Measurements from ENCODE around the gene CYP1A1.
A peak's percentile ranks its signal among the peaks of the same experiment; 100 is the strongest.

CYP1A1 gene, protein sequence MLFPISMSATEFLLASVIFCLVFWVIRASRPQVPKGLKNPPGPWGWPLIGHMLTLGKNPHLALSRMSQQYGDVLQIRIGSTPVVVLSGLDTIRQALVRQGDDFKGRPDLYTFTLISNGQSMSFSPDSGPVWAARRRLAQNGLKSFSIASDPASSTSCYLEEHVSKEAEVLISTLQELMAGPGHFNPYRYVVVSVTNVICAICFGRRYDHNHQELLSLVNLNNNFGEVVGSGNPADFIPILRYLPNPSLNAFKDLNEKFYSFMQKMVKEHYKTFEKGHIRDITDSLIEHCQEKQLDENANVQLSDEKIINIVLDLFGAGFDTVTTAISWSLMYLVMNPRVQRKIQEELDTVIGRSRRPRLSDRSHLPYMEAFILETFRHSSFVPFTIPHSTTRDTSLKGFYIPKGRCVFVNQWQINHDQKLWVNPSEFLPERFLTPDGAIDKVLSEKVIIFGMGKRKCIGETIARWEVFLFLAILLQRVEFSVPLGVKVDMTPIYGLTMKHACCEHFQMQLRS

DNA sequence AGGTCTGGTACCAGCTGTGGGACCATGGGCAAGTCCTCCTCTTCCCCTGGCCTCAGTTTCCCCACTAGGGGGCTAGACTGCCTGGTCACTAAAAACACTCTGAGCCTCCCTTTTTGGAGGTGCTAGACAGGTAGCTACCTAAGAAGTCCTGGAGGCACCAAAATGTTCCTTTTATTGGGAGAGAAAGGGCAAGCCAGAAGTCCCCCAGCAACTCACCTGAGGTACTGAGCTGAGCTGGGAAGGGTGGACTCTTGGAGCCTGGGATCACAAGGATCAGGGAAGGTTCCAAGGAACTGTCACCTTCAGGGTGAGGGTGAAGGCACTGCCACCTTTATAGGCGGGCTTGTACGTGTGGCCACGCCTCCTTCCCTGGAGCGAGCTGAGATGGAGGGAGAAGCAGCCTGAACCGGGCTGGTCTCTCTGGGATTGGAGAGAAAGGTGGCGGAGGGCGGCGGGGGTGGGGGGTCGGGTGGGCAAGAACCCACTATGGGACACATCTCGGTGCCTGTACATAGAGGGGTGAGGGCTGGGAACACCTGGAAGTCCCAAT, at the start of gene CYP1A1:
TSS of gene CYP1A1 (minus strand) at position 304 of the 550 bp plus-strand sequence. CDS start 2,431 bp downstream, outside the sequence.
- Histone ChIP-seq H3K4me3 (ENCODE audit: low read depth, low read length) (peak within 1 kb of the TSS; percentile 81), H3K27ac (ENCODE audit: low read depth, low read length) (no peak within 1 kb of the TSS), H3K36me3 (ENCODE audit: control insufficient read depth, insufficient read depth, low read length) (no peaks in the 10 kb centered on the region), H3K9me3 (ENCODE audit: control insufficient read depth, insufficient read depth, low read depth, low read length) (peaks cover 5% of the 10 kb centered on the region; the same call in 1 of the 2 replicates), H3K4me1 (ENCODE audit: control insufficient read depth, insufficient read depth, low read length) (peaks cover 12% of the 10 kb centered on the region; the same call in 1 of the 2 replicates), H3K27me3 (ENCODE audit: control insufficient read depth, insufficient read depth, low read length) (peaks cover 51% of the 10 kb centered on the region), H3K9ac (ENCODE audit: low read length) (peak within 1 kb of the TSS; percentile 71)

DNA sequence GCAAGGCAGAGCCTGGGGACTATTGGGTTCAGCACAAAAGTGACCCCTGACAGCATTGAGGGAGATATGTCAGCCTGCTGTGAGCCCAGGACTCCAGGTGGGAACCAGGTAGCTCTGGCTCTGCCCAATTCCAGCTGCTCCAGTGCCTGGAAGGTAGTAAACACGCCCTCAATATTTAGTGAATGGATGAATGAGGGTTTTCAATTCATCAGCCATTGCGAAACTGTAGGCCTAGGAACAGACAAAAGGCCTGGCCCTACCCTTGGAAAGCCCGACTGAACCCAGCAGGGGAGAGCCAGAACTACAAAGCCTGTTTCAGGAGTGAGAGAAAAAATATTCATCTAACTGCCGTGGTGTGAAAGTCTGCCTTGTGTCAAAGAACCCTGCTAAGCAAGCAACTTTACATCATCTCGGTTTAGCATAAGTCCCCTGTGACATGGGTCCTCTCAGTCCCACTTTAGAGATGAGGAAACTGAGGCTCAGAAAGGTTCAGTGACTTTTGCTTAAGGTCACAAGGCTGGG, 48.5 kb upstream of the CYP1A1 start:
- no peak overlapping the region for H3K4me3 ChIP-seq (ENCODE audit: low read depth, low read length)
- H3K27me3 ChIP-seq (ENCODE audit: control insufficient read depth, insufficient read depth, low read length): peaks cover 4% of the 10 kb centered on the region; the same call in 1 of the 2 replicates
- H3K36me3 ChIP-seq (ENCODE audit: control insufficient read depth, insufficient read depth, low read length): no peaks in the 10 kb centered on the region
- peak overlapping the region; percentile 58 for H3K9ac ChIP-seq (ENCODE audit: low read length)
- H3K9me3 ChIP-seq (ENCODE audit: control insufficient read depth, insufficient read depth, low read depth, low read length): no peaks in the 10 kb centered on the region
- no peak overlapping the region; the same call in 1 of the 2 replicates for H3K27ac ChIP-seq (ENCODE audit: low read depth, low read length)
- peaks cover 52% of the 10 kb centered on the region for H3K4me1 ChIP-seq (ENCODE audit: control insufficient read depth, insufficient read depth, low read length)

DNA sequence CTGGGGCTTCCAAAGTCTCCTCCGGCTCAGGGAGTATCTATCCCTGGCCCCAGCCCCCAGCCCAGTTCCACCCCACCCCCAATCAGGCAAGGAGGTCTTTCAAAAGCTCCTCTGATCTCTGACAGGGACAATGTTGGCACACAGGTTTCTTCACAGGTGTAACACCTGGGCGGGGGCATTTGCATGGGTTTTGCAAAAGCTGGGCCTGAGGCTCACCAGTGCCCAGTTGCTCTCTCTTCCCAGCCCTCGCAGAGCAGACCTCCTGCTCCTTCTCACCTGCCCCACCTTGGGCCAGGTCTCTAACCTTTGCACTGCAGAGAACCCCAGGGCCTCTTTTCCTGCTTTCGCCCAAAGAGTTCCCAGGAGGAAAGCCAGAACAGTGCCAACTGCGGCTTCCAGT, 48.0 kb upstream of the CYP1A1 start:
- Histone ChIP-seq H3K4me3 (ENCODE audit: low read depth, low read length) (no peak overlapping the region), H3K36me3 (ENCODE audit: control insufficient read depth, insufficient read depth, low read length) (no peaks in the 10 kb centered on the region), H3K27me3 (ENCODE audit: control insufficient read depth, insufficient read depth, low read length) (peaks cover 4% of the 10 kb centered on the region; the same call in 1 of the 2 replicates), H3K9me3 (ENCODE audit: control insufficient read depth, insufficient read depth, low read depth, low read length) (no peaks in the 10 kb centered on the region), H3K4me1 (ENCODE audit: control insufficient read depth, insufficient read depth, low read length) (peaks cover 49% of the 10 kb centered on the region), H3K27ac (ENCODE audit: low read depth, low read length) (no peak overlapping the region; the same call in 1 of the 2 replicates), H3K9ac (ENCODE audit: low read length) (peak overlapping the region; percentile 58)

DNA sequence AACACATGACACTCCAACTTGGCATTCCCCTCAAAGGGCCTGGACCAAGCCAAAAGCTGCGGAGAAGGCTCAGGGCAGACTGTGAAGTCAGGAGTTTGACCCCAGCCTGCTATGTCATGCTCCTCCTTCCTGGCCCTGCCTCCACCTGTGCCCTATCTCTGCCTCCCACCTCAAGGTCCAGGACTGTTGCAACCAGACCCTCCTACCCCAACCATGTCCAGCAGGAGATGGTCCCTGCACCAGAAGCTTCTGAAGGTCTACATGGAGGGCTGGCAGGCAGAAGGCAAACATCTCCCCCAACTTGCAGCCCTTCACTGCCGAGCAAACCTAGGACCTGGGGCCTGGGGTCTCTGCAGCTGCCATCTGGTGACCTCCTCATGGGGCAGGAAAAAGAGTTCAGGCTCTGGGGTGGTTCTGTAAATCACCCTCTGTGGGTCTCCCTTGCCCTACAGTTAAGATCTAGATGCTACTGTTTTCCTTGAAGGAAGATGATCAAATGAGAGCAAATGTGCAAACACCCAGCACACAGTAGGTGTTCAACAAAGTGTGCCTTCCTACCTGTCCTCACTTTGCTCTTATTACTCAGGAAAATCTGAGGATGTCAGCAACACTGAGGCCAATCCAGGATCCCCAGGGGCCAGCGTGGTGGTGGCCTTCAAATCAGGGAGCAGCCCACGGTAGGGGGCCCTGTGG, 45.0 kb upstream of the CYP1A1 start:
- Histone ChIP-seq H3K9me3 (ENCODE audit: control insufficient read depth, insufficient read depth, low read depth, low read length) (no peaks in the 10 kb centered on the region), H3K36me3 (ENCODE audit: control insufficient read depth, insufficient read depth, low read length) (no peaks in the 10 kb centered on the region), H3K9ac (ENCODE audit: low read length) (no peak overlapping the region), H3K4me3 (ENCODE audit: low read depth, low read length) (no peak overlapping the region), H3K27ac (ENCODE audit: low read depth, low read length) (no peak overlapping the region), H3K4me1 (ENCODE audit: control insufficient read depth, insufficient read depth, low read length) (peaks cover 28% of the 10 kb centered on the region), H3K27me3 (ENCODE audit: control insufficient read depth, insufficient read depth, low read length) (peaks cover 4% of the 10 kb centered on the region; the same call in 1 of the 2 replicates)

DNA sequence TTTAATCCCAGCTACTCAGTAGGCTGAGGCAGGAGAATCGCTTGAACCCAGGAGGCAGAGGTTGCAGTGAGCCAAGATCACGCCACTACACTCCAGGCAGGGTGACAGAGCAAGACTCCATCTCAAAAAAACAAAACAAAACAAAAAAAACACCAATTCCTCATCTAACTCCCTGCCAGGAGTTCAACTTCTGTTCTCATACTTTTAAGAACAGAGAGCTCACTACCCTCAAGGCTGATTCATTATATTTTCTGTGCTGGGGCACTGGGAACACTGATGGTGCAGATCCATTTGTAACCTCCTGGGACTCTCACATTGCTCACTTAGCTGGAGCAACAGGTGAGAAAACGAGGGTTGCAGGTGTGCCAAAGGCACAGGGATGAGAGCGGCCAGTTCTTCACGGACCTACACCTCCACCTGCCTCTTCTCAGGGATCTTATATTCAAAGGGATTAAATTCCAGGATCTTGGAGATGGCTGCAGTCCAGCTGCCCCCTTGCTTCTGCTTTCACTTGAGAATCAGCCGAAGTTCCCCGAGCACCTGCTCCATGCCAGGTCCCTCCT, 44.2 kb upstream of the CYP1A1 start:
- no peak overlapping the region for H3K27ac ChIP-seq (ENCODE audit: low read depth, low read length)
- H3K27me3 ChIP-seq (ENCODE audit: control insufficient read depth, insufficient read depth, low read length): peaks cover 4% of the 10 kb centered on the region; the same call in 1 of the 2 replicates
- H3K4me3 ChIP-seq (ENCODE audit: low read depth, low read length): no peak overlapping the region
- H3K36me3 ChIP-seq (ENCODE audit: control insufficient read depth, insufficient read depth, low read length): no peaks in the 10 kb centered on the region
- peaks cover 25% of the 10 kb centered on the region for H3K4me1 ChIP-seq (ENCODE audit: control insufficient read depth, insufficient read depth, low read length)
- H3K9me3 ChIP-seq (ENCODE audit: control insufficient read depth, insufficient read depth, low read depth, low read length): no peaks in the 10 kb centered on the region
- H3K9ac ChIP-seq (ENCODE audit: low read length): no peak overlapping the region

DNA sequence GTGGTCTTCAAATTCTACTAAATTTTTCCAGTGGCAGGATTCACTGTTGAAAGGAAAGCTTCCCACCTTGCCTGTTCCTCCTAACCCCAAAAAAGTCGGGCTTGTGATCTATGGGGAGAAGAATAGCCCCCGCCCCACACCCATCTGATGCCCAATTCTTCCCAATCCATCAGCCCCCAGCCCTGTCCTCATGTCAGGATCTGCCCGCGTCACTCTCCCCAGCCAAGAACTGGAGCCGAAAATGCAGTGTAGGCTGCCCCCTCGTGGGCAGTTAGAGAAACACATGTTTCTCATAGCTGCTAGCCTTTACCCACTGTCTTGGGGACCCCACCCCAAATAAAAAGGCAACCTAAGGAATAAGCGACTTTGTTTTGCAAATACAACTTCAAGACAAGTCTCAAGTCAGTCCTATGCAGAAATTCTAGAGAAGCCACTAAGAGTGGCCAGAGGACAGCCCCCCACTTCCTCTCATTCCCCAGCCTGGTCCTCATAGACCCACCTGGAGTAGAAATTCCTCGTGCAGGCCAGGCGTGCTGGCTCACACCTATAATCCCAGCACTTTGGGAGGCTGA, 43.5 kb upstream of the CYP1A1 start:
- Histone ChIP-seq H3K4me1 (ENCODE audit: control insufficient read depth, insufficient read depth, low read length) (peaks cover 20% of the 10 kb centered on the region), H3K4me3 (ENCODE audit: low read depth, low read length) (0 out of 2 replicates have a peak overlapping the region, but pooled peaks have one; percentile 13), H3K9ac (ENCODE audit: low read length) (no peak overlapping the region), H3K36me3 (ENCODE audit: control insufficient read depth, insufficient read depth, low read length) (no peaks in the 10 kb centered on the region), H3K9me3 (ENCODE audit: control insufficient read depth, insufficient read depth, low read depth, low read length) (no peaks in the 10 kb centered on the region), H3K27ac (ENCODE audit: low read depth, low read length) (no peak overlapping the region), H3K27me3 (ENCODE audit: control insufficient read depth, insufficient read depth, low read length) (peaks cover 4% of the 10 kb centered on the region; the same call in 1 of the 2 replicates)

DNA sequence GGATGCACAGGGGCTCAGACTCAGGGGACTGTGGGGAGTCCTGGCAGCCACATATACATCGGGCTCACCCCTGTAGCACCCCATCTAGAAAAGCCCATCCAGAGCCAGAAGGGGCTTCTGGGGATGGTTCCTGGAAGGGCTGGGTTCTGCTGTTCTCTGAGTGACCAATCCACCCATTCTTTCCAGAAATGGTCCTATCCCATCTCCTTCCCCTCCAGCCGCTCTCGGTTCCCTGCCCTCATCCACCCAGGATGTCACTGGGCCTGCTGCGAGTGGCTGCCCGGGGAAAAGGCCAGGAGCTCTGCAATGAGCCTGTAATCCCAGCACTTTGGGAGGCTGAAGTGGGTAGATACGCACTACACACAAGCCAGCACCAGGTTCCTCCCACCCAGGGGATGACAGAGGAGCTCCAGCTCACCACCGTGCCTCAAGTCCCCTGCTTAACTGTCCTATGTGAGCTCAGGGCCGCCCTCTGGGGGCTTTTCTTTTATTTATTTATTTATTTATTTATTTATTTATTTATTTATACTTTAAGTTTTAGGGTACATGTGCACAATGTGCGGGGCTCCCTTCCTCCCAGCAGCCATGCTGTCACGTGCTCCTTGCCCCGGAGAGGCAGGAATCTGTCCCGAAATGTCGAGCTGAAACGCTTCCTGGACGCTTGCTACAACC, 42.9 kb upstream of the CYP1A1 start:
- Histone ChIP-seq H3K36me3 (ENCODE audit: control insufficient read depth, insufficient read depth, low read length) (no peaks in the 10 kb centered on the region), H3K9me3 (ENCODE audit: control insufficient read depth, insufficient read depth, low read depth, low read length) (no peaks in the 10 kb centered on the region), H3K27me3 (ENCODE audit: control insufficient read depth, insufficient read depth, low read length) (peaks cover 4% of the 10 kb centered on the region; the same call in 1 of the 2 replicates), H3K9ac (ENCODE audit: low read length) (no peak overlapping the region), H3K4me1 (ENCODE audit: control insufficient read depth, insufficient read depth, low read length) (peaks cover 14% of the 10 kb centered on the region), H3K27ac (ENCODE audit: low read depth, low read length) (no peak overlapping the region), H3K4me3 (ENCODE audit: low read depth, low read length) (0 out of 2 replicates have a peak overlapping the region, but pooled peaks have one; percentile 13)

DNA sequence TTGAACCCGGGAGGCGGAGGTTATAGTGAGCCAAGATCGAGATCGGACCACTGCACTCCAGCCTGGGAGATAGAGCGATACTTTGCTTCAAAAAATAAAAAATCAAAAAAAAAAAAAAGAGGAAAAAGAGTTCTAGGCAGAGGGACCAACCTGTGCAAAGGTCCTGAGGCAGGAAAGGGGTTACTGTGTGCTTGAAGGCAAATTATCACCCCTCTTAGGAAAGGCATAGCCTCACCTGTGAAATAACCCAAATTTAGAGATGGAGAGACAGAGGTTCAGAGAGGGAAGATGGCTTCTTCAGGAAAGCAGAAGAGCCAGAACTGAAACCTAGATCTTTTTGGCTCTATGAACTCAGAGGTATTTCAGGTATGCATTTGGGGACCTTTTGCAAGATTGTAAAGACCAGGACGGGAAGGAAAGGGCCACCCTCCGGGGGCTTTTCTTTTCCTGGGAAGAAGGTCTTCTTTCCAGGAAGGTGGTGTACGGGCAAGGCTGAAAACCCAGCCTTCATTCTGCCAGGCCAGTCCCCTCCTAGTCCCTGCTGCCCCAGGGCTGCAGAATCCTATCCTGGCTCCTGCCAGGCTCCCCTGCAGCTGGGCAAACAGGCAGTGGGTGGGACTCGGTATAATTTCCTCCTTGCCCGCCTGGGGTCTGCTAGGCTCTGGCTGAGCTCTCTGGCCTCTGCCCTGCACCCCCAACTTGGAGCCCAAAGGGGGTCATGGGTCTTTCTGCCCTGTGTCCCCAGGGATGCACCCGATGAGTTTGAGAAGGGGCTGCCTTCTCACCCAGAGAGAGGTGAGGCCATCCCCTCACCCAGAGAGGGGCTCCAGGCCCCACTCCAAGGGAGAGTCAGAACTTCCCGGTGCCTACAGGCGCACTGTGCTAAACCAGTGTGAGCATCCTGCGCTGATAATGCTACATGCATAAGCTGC, 42.1 kb upstream of the CYP1A1 start:
- Histone ChIP-seq H3K27ac (ENCODE audit: low read depth, low read length) (no peak overlapping the region), H3K9ac (ENCODE audit: low read length) (no peak overlapping the region), H3K4me1 (ENCODE audit: control insufficient read depth, insufficient read depth, low read length) (peaks cover 14% of the 10 kb centered on the region), H3K36me3 (ENCODE audit: control insufficient read depth, insufficient read depth, low read length) (no peaks in the 10 kb centered on the region), H3K4me3 (ENCODE audit: low read depth, low read length) (no peak overlapping the region), H3K27me3 (ENCODE audit: control insufficient read depth, insufficient read depth, low read length) (peaks cover 4% of the 10 kb centered on the region; the same call in 1 of the 2 replicates), H3K9me3 (ENCODE audit: control insufficient read depth, insufficient read depth, low read depth, low read length) (no peaks in the 10 kb centered on the region)

DNA sequence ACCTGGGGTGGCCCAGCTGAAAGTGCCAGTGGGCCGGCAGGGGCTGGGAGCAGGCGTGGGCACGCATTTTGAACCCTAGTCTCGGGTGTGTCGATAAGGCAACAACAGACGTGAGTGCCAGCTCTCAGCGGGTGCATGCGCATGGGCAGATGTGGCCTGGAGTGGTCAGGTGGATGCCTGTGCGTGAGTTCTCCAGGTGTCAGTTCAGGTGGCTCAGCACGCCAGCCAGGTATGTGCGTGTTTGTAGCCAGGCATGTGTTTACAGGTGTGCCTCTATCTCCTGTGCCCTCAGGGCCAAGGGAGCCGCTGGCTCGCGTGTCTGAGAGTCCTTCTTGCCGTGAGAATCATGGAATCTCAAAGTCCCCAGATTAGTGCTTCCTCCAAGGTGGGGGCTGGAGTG, 38.1 kb upstream of the CYP1A1 start:
- H3K27me3 ChIP-seq (ENCODE audit: control insufficient read depth, insufficient read depth, low read length): no peaks in the 10 kb centered on the region
- H3K27ac ChIP-seq (ENCODE audit: low read depth, low read length): no peak overlapping the region
- H3K36me3 ChIP-seq (ENCODE audit: control insufficient read depth, insufficient read depth, low read length): no peaks in the 10 kb centered on the region
- H3K9ac ChIP-seq (ENCODE audit: low read length): no peak overlapping the region
- no peaks in the 10 kb centered on the region for H3K9me3 ChIP-seq (ENCODE audit: control insufficient read depth, insufficient read depth, low read depth, low read length)
- H3K4me1 ChIP-seq (ENCODE audit: control insufficient read depth, insufficient read depth, low read length): peaks cover 14% of the 10 kb centered on the region; the same call in 1 of the 2 replicates
- no peak overlapping the region for H3K4me3 ChIP-seq (ENCODE audit: low read depth, low read length)

Data from HUES6 (cell line).